HepG2 (cell line): ENCODE measurements around the gene PCYOX1L. TPM values are rescaled to one million over a fixed set of nuclear protein-coding genes. Genes with fewer than 3 reads are reported as not detected.
A peak's percentile ranks its signal among the peaks of the same experiment; 100 is the strongest.

Experiments
- AKAP8 ChIP-seq: sonication (generic); formaldehyde crosslinking; IDR thresholded peaks from 2 replicates; pipeline ENCODE4 v1.5.1; 2020; ENCODE audit warnings: mild to moderate bottlenecking, missing genetic modification reagents
- ATF3 ChIP-seq: sonication (generic); formaldehyde crosslinking; IDR thresholded peaks from 2 replicates; pipeline ENCODE4 v1.4.0; 2020; ENCODE audit warnings: missing genetic modification reagents
- CC2D1A ChIP-seq: sonication (generic); formaldehyde crosslinking; IDR thresholded peaks from 2 replicates; pipeline ENCODE4 v1.8.1; 2023; ENCODE audit warnings: mild to moderate bottlenecking, missing genetic modification reagents
- DZIP1 ChIP-seq: sonication (generic); formaldehyde crosslinking; IDR thresholded peaks from 2 replicates; pipeline ENCODE4 v1.5.0; 2020; ENCODE audit warnings: mild to moderate bottlenecking, missing genetic modification reagents
- FOXK1 ChIP-seq: sonication (generic); formaldehyde crosslinking; IDR thresholded peaks from 2 replicates; pipeline ENCODE4 v1.4.0; 2020; ENCODE audit warnings: low read depth, missing genetic modification reagents, borderline replicate concordance
- FOXK2 ChIP-seq: fragments of 450-650 bp; IDR thresholded peaks from 2 replicates; pipeline ENCODE4 v1.6.1; 2016
- IRX3 ChIP-seq: sonication (generic); formaldehyde crosslinking; IDR thresholded peaks from 2 replicates; pipeline ENCODE4 v1.8.1; 2023; ENCODE audit warnings: mild to moderate bottlenecking, low read depth, missing genetic modification reagents, borderline replicate concordance
- KAT7 ChIP-seq: IDR thresholded peaks from 2 replicates; pipeline ENCODE4 v1.6.1; 2018; ENCODE audit warnings: borderline replicate concordance, missing compliant biosample characterization
- KDM4B ChIP-seq: sonication (generic); formaldehyde crosslinking; IDR thresholded peaks from 2 replicates; pipeline ENCODE4 v1.4.0; 2020; ENCODE audit warnings: missing genetic modification reagents
- MED13 ChIP-seq: sonication (generic); formaldehyde crosslinking; IDR thresholded peaks from 2 replicates; pipeline ENCODE4 v1.5.0; 2020; ENCODE audit warnings: missing genetic modification reagents
- NFYB ChIP-seq: sonication (generic); formaldehyde crosslinking; IDR thresholded peaks from 2 replicates; pipeline ENCODE4 v1.4.0; 2020; ENCODE audit warnings: missing genetic modification reagents
- NFYC ChIP-seq: IDR thresholded peaks from 2 replicates; pipeline ENCODE4 v1.6.1; 2016; ENCODE audit warnings: missing genetic modification reagents, missing compliant biosample characterization
- PBX2 ChIP-seq: IDR thresholded peaks from 2 replicates; pipeline ENCODE4 v1.6.1; 2016; ENCODE audit warnings: control low read depth
- TFDP2 ChIP-seq: sonication (generic); formaldehyde crosslinking; IDR thresholded peaks from 2 replicates; pipeline ENCODE4 v1.4.0; 2020; ENCODE audit warnings: missing genetic modification reagents
- TSC22D2 ChIP-seq: sonication (generic); formaldehyde crosslinking; IDR thresholded peaks from 2 replicates; pipeline ENCODE4 v1.5.1; 2020; ENCODE audit warnings: missing genetic modification reagents, mild to moderate bottlenecking, borderline replicate concordance
- XBP1 ChIP-seq: sonication (generic); formaldehyde crosslinking; IDR thresholded peaks from 2 replicates; pipeline ENCODE4 v1.5.0; 2020; ENCODE audit warnings: missing genetic modification reagents
- ZFP36 ChIP-seq: fragments of 150-350 bp; IDR thresholded peaks from 2 replicates; pipeline ENCODE4 v1.6.1; 2018; ENCODE audit warnings: borderline replicate concordance, low read length, low read depth; ENCODE audit not compliant: partially characterized antibody
- ZNF101 ChIP-seq: sonication (generic); formaldehyde crosslinking; IDR thresholded peaks from 2 replicates; pipeline ENCODE4 v1.4.0; 2020; ENCODE audit warnings: mild to moderate bottlenecking, low read depth, missing genetic modification reagents, borderline replicate concordance
- ZNF263 ChIP-seq: sonication (generic); formaldehyde crosslinking; IDR thresholded peaks from 2 replicates; pipeline ENCODE4 v1.4.0; 2020; ENCODE audit warnings: missing genetic modification reagents
- ZNF510 ChIP-seq: sonication (generic); formaldehyde crosslinking; IDR thresholded peaks from 2 replicates; pipeline ENCODE4 v1.4.0; 2020; ENCODE audit warnings: low read depth, mild to moderate bottlenecking, missing genetic modification reagents
- ZNF513 ChIP-seq: sonication (generic); formaldehyde crosslinking; conservative IDR thresholded peaks from 2 replicates; pipeline ENCODE4 v1.5.0; 2020; ENCODE audit warnings: missing genetic modification reagents
- ZNF703 ChIP-seq: sonication (generic); formaldehyde crosslinking; IDR thresholded peaks from 2 replicates; pipeline ENCODE4 v1.5.1; 2020; ENCODE audit warnings: missing genetic modification reagents, mild to moderate bottlenecking, moderate library complexity, borderline replicate concordance
- ZNF713 ChIP-seq: sonication (generic); formaldehyde crosslinking; IDR thresholded peaks from 2 replicates; pipeline ENCODE4 v1.4.0; 2020; ENCODE audit warnings: mild to moderate bottlenecking, missing genetic modification reagents
- ZNF788 ChIP-seq: sonication (generic); formaldehyde crosslinking; IDR thresholded peaks from 2 replicates; pipeline ENCODE4 v1.5.0; 2020; ENCODE audit warnings: mild to moderate bottlenecking, missing genetic modification reagents, borderline replicate concordance
- polyA plus RNA-seq, 8 experiments: library from polyadenylated mRNA; depleted of rRNA in 3 of 8; stranded (reverse) in 7 of 8; unstranded in 1 of 8; fragments of >200 nt; fragmentation: Illumina TruSeq in 4 of 8; extraction: Trizol in 4 of 8; gene quantifications; 2 replicates each; pipeline versions ENCODE4 v1.2.1 to v1.2.3, GENCODE V29; 2011 to 2016; ENCODE audit warnings: low read depth in 4 of 8, missing spikeins in 1 of 8, mixed read lengths in 1 of 8; ENCODE audit not compliant: insufficient read depth in 1 of 8
- total RNA-seq, 5 experiments: library from RNA; depleted of rRNA; stranded (reverse); fragments of >200 nt; fragmentation: Illumina TruSeq; extraction: Trizol; gene quantifications; 2 replicates each; pipeline ENCODE4 v1.2.3, GENCODE V29; 2016; ENCODE audit warnings: low read depth in 1 of 5

PCYOX1L gene
- total and polyA plus RNA-seq, 2 of the 13 experiments (the other 11 are each of a cell fraction or from before 2014, with no cell fraction given) = 1.00 to 3.7 TPM

- TF ChIP-seq PBX2 (CRISPR knock-in tag) (no peak), ZFP36 (no peak), ZNF788 (CRISPR knock-in tag) (peak; percentile 50; the same call in 1 of the 2 replicates), AKAP8 (no peak), KAT7 (CRISPR knock-in tag) (0 out of 2 replicates have a peak, but pooled peaks have one; percentile 28), ZNF513 (CRISPR knock-in tag) (no peak), FOXK2 (no peak), TFDP2 (CRISPR knock-in tag) (peak; percentile 59), ZNF510 (no peak), TSC22D2 (CRISPR knock-in tag) (no peak), IRX3 (CRISPR knock-in tag) (0 out of 2 replicates have a peak, but pooled peaks have one; percentile 67), NFYB (peak; percentile 56), ZNF101 (CRISPR knock-in tag) (no peak), DZIP1 (CRISPR knock-in tag) (no peak), ZNF713 (CRISPR knock-in tag) (no peak), CC2D1A (no peak), MED13 (CRISPR knock-in tag) (no peak), FOXK1 (CRISPR knock-in tag) (no peak), ZNF263 (CRISPR knock-in tag) (no peak), ZNF703 (CRISPR knock-in tag) (no peak), XBP1 (CRISPR knock-in tag) (no peak), NFYC (CRISPR knock-in tag) (peak; percentile 64), ATF3 (CRISPR knock-in tag) (peak; percentile 63; the same call in 1 of the 2 replicates), KDM4B (CRISPR knock-in tag) (no peak)
These were observed 22.7 kb downstream of the PCYOX1L start (continued) for GRCh38 chr5:149380466-149381121.
